ENCODE results near the gene LRRC23. TPM values are rescaled to one million over a fixed set of nuclear protein-coding genes. Genes with fewer than 3 reads are reported as not detected.
A peak's percentile ranks its signal among the peaks of the same experiment; 100 is the strongest.

Gene LRRC23
- total and polyA plus RNA-seq, 9 of the 15 experiments (the other 6 are each of a cell fraction or from before 2014, with no cell fraction given): 2.2 to 7.0 (median 3.0) TPM

DNA sequence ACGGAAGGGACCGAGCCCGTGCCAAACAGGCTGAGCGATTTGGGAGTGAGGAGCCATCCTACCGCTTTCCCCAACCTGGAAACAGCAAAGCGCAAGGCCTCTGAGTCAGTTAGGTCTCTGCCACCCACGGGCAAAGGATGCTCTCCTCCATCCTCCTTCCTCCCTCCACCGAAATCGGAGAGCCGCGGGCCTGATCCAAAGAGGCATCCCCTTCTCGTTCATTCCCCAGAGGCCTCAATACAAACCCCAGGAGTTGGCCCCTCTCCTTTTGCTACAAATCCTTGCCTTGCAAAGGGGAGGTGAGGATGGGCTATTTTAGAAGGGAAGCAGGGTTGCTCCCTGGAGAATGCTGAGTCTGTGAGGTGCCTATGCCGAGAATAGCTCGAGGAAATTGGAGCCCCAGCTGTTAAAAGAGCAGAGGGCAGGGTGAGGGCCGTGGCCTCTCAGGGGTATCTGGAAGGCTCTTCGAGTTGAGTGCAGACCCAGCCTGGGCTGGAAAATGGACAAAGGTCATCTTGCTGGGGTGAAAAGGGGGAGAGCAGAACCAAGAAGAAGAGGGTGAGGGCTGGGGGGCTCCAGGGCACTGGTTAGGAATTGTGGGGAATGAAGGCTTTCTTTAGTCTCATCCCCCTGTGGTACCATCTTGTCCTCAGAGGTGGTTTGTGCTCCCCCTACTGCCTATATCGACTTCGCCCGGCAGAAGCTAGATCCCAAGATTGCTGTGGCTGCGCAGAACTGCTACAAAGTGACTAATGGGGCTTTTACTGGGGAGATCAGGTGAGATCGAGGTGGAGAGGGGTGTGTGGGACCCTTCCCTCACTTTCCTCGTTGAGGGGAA, 36.2 kb upstream of the LRRC23 start (continued):
- TF ChIP-seq HEY1 (CRISPR knock-in tag; IDR thresholded peaks at IDR 0.05; ENCODE audit: borderline replicate concordance) (no peak), GATA2 (CRISPR knock-in tag; IDR thresholded peaks at IDR 0.05) (peak; percentile 51; the same call in 1 of the 2 replicates), ZC3H4 (CRISPR knock-in tag; IDR thresholded peaks at IDR 0.05; ENCODE audit: borderline replicate concordance) (peak; percentile 98), SAP30 (IDR thresholded peaks at IDR 0.05; ENCODE audit: borderline replicate concordance, insufficient read depth, low read depth, low read length, poor library complexity, severe bottlenecking) (peak; percentile 38), ZNF444 (CRISPR knock-in tag; IDR thresholded peaks at IDR 0.05) (no peak), CHD1 (IDR thresholded peaks at IDR 0.05; ENCODE audit: low read length) (peak; percentile 90), ADNP (tag; IDR thresholded peaks at IDR 0.05) (no peak), SRSF9 (IDR thresholded peaks at IDR 0.05; ENCODE audit: borderline replicate concordance, low read depth, low read length) (no peak), SNIP1 (IDR thresholded peaks at IDR 0.05; ENCODE audit: low read depth) (no peak), ZNF197 (CRISPR knock-in tag; IDR thresholded peaks at IDR 0.05; ENCODE audit: low read depth) (no peak), HNRNPUL1 (IDR thresholded peaks at IDR 0.05; ENCODE audit: low read length) (no peak), ZNF586 (CRISPR knock-in tag; conservative IDR thresholded peaks at IDR 0.05) (no peak)
- TF ChIP-seq, protein P1, sequence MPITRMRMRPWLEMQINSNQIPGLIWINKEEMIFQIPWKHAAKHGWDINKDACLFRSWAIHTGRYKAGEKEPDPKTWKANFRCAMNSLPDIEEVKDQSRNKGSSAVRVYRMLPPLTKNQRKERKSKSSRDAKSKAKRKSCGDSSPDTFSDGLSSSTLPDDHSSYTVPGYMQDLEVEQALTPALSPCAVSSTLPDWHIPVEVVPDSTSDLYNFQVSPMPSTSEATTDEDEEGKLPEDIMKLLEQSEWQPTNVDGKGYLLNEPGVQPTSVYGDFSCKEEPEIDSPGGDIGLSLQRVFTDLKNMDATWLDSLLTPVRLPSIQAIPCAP (CRISPR knock-in tag; IDR thresholded peaks at IDR 0.05; ENCODE audit: borderline replicate concordance): no peak
